ENCODE results near the gene MAGEA8. TPM values are rescaled to one million over a fixed set of nuclear protein-coding genes. Genes with fewer than 3 reads are reported as not detected.

The MAGEA8 gene
- total and polyA plus RNA-seq, 9 of the 15 experiments (the other 6 are each of a cell fraction or from before 2014, with no cell fraction given) = 0.49 to 4.6 (median 1.9) TPM

GRCh38 chrX:149837639-149838038 is 43.3 kb upstream of the MAGEA8 start (continued):
- TF ChIP-seq ETV5 (CRISPR knock-in tag; IDR thresholded peaks at IDR 0.05; ENCODE audit: low read depth) = no peak
- TF ChIP-seq RERE (CRISPR knock-in tag; IDR thresholded peaks at IDR 0.05; ENCODE audit: borderline replicate concordance) = no peak

GRCh38 chrX:149841929-149842328 is 39.1 kb upstream of the MAGEA8 start:
- H3K9ac ChIP-seq (ENCODE audit: insufficient read depth in 1 of 2, low read depth in 2 of 2, low read length in 2 of 2) = no peak overlapping the region
- intact Hi-C loops (cut with micrococcal nuclease) = no loop called here
- no peaks in the 10 kb centered on the region for H3K9me1 ChIP-seq (ENCODE audit: control insufficient read depth, insufficient read depth, low read length)
- H3K4me2 ChIP-seq (ENCODE audit: insufficient read depth, low read length) = no peak overlapping the region
- no peak overlapping the region for H2AFZ ChIP-seq (ENCODE audit: low read depth, low read length)
- 57% methylated on average over 2 of the region's 2 CpGs for WGBS (ENCODE audit: insufficient coverage, low coverage, missing lambda C conversion rate)
- no peaks in the 10 kb centered on the region for H3K27me3 ChIP-seq (ENCODE audit: control insufficient read depth in 2 of 2, insufficient read depth in 2 of 2, low read length in 2 of 2)
- no peaks in the 10 kb centered on the region for H3K36me3 ChIP-seq (ENCODE audit: control insufficient read depth, insufficient read depth, low read length)
- ATAC-seq = no peak
- no TSS peak for BruUV-seq (replicated peaks)
- no peak for FAIRE-seq
- no peak for DNase-seq (ENCODE audit: extremely low read depth in 1 of 4, low spot score in 3 of 4)
- in situ Hi-C loops (cut with MboI) = no loop called here
- no peak overlapping the region for H3K27ac ChIP-seq (ENCODE audit: extremely low read depth, low read depth, low read length)
- no peak overlapping the region for H3K4me3 ChIP-seq
- ChIA-PET CTCF (ENCODE audit: low intra/inter-chr PET ratio) (no interaction called here), POLR2A (no interaction called here)
- no peaks in the 10 kb centered on the region for H3K79me2 ChIP-seq (ENCODE audit: control insufficient read depth, insufficient read depth, low read length)
- H3K4me1 ChIP-seq (replicated peaks in 1 of 2; ENCODE audit: control insufficient read depth in 2 of 2, insufficient read depth in 2 of 2, low read length in 2 of 2) = peaks cover 0 to 8% of the 10 kb centered on the region in 2 experiments; a peak in 2 of 5 replicates
- no peaks in the 10 kb centered on the region for H4K20me1 ChIP-seq (replicated peaks; ENCODE audit: control insufficient read depth, insufficient read depth, low read length)
- no peaks in the 10 kb centered on the region for H3K9me3 ChIP-seq (replicated peaks; ENCODE audit: control insufficient read depth, insufficient read depth, low read depth, low read length)
- TF ChIP-seq NEUROD1 (IDR thresholded peaks at IDR 0.05; ENCODE audit: borderline replicate concordance, low read depth, low read length, partially characterized antibody) (no peak), RBM14 (IDR thresholded peaks at IDR 0.05; ENCODE audit: borderline replicate concordance, insufficient read depth, low read depth, low read length) (no peak), USF2 (CRISPR knock-in tag; IDR thresholded peaks at IDR 0.05) (no peak), ZNF316 (IDR thresholded peaks at IDR 0.05) (no peak), SRSF1 (IDR thresholded peaks at IDR 0.05; ENCODE audit: low read depth, low read length) (no peak), TGIF2 (CRISPR knock-in tag; IDR thresholded peaks at IDR 0.05) (no peak), KDM2B (CRISPR knock-in tag; IDR thresholded peaks at IDR 0.05) (no peak), ILK (tag; IDR thresholded peaks at IDR 0.05; ENCODE audit: borderline replicate concordance, low read depth) (no peak), GTF3C2 (IDR thresholded peaks at IDR 0.05; ENCODE audit: borderline replicate concordance, extremely low read depth, insufficient read length) (no peak), NFATC3 (IDR thresholded peaks at IDR 0.05) (no peak)

All from K562 (cell line).